ENCODE results near the gene SRPRB.

SRPRB gene

GRCh38 chr3:133849346-133849745, 43.7 kb downstream of the SRPRB start:
- no peak for DNase-seq

- no peak for DNase-seq
Observed at GRCh38 chr3:133850034-133850433, 44.4 kb downstream of the SRPRB start.

GRCh38 chr3:133851266-133851906, 45.8 kb downstream of the SRPRB start:
- no peak for DNase-seq

GRCh38 chr3:133851931-133852330, 46.3 kb downstream of the SRPRB start:
- DNase-seq = no peak

- DNase-seq = no peak
Observed at GRCh38 chr3:133853063-133853924, 47.7 kb downstream of the SRPRB start.

GRCh38 chr3:133853925-133854227, 48.3 kb downstream of the SRPRB start:
- no peak for DNase-seq

- no peak for DNase-seq
Observed at GRCh38 chr3:133854264-133855001, 48.8 kb downstream of the SRPRB start.

GRCh38 chr3:133855002-133855370, 49.4 kb downstream of the SRPRB start:
- DNase-seq = no peak

- DNase-seq = no peak
Observed at GRCh38 chr3:133855772-133856171, 50.2 kb downstream of the SRPRB start.

- DNase-seq = no peak
Observed at GRCh38 chr3:133856316-133856715, 50.7 kb downstream of the SRPRB start.

- no peak for DNase-seq
Observed at GRCh38 chr3:133857767-133858166, 52.2 kb downstream of the SRPRB start.

GRCh38 chr3:133859381-133860234, 54.0 kb downstream of the SRPRB start:
- DNase-seq = no peak

- no peak for DNase-seq
Observed at GRCh38 chr3:133860519-133860918, 54.9 kb downstream of the SRPRB start.

- DNase-seq = no peak
Observed at GRCh38 chr3:133862161-133862560, 56.5 kb downstream of the SRPRB start.

GRCh38 chr3:133863911-133864310, 58.3 kb downstream of the SRPRB start:
- DNase-seq = no peak

GRCh38 chr3:133864616-133865015, 59.0 kb downstream of the SRPRB start:
- DNase-seq = no peak

GRCh38 chr3:133865136-133865855, 59.7 kb downstream of the SRPRB start:
- DNase-seq = no peak

- DNase-seq = no peak
Observed at GRCh38 chr3:133866141-133866540, 60.5 kb downstream of the SRPRB start.

GRCh38 chr3:133868186-133868585, 62.6 kb downstream of the SRPRB start:
- no peak for DNase-seq

- no peak for DNase-seq
Observed at GRCh38 chr3:133868758-133869475, 63.3 kb downstream of the SRPRB start.

GRCh38 chr3:133869586-133869985, 64.0 kb downstream of the SRPRB start:
- no peak for DNase-seq

GRCh38 chr3:133870822-133871221, 65.2 kb downstream of the SRPRB start:
- no peak for DNase-seq

All from central memory CD4-positive, alpha-beta T cell (primary cell).